Vagina (tissue), 2 donors: Measurements from ENCODE around the gene PIK3R5.

ENCODE experiments used
- CTCF ChIP-seq, 3 experiments: fragments of 450-650 bp in 2 of 3; fragments of 200-600 bp in 1 of 3; sonication (generic) in 1 of 3; IDR thresholded peaks; one replicate each; pipeline ENCODE4 v1.5.1; 2017 to 2019; ENCODE audit warnings: antibody characterized with exemption in 3 of 3, mild to moderate bottlenecking in 2 of 3, moderate library complexity in 2 of 3
- POLR2AphosphoS5 ChIP-seq, 2 donors: sonication (generic); formaldehyde crosslinking; IDR thresholded peaks; one replicate each; pipeline ENCODE4 v1.9.0; 2017; ENCODE audit warnings: antibody characterized with exemption in 2 of 2, mild to moderate bottlenecking in 2 of 2, low read depth in 1 of 2; ENCODE audit not compliant: insufficient read depth in 1 of 2

GRCh38 chr17:8944748-8945147 lies 20.8 kb downstream of the PIK3R5 start:
- TF ChIP-seq CTCF (IDR thresholded peaks at IDR 0.05), result no peak
- no peak for TF ChIP-seq POLR2AphosphoS5 (IDR thresholded peaks at IDR 0.05; ENCODE audit: insufficient read depth in 1 of 2, low read depth in 1 of 2)
